DMS153 treated with DMSO at 0.1 percent for 48 hours (cell line): ENCODE data around the gene RASA3.

Experiments used
- DNase-seq: peaks from one replicate; lab custom pipeline; 2025; ENCODE audit not compliant: unreplicated experiment; lab: John Stamatoyannopoulos, UW

The RASA3 gene

DNA sequence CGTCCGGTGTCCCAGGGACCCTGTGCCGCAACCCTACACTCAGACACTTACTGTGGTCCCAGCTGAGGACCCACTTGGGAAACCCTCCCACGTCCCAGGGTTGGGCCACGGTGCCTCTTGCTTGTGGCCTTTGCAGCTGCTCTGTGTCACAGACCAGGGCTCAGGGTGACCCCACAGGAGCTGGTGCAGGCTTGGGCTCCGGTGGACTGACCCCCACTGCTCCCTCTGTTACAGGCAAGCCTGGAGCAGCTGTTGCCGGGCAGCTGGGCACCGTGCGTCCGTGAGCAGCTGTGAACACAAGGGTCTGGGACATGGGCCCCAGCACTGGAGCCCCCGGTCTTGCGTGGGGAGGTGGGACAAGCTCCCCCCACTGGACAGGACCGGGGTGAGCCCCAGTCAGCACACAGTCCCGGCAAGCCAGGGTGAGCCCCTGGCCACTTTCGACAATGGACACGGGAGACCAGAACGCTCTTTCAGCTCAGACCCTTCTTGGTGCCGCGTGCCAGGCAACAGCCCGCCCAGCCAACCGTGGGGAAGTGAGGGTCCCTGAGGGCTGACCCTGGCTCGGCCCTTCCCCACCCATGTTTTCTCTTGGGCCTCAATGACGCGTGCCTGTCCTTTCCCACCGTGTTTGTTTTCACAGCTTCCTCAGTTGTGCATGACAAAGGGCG, 92.8 kb downstream of the RASA3 start:
- no peak for DNase-seq

DNA sequence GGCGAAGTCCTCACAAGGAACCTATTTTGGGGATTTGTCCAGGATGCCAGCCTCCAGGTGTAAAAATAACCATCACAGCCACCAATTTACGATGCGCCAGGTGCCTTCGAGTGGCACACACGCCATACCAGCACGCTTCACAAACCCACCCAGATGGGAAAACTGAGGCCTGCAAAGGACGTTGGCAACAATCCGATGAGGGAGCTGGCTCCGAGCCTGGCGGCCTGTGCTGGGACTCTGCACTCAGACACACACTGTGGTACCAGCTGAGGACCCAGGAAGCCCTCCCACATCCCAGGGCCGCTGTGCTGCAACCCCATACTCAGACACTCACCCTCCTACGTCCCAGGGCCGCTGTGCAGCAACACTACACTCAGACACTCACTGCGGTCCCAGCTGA, 93.5 kb downstream of the RASA3 start:
- no peak for DNase-seq

DNA sequence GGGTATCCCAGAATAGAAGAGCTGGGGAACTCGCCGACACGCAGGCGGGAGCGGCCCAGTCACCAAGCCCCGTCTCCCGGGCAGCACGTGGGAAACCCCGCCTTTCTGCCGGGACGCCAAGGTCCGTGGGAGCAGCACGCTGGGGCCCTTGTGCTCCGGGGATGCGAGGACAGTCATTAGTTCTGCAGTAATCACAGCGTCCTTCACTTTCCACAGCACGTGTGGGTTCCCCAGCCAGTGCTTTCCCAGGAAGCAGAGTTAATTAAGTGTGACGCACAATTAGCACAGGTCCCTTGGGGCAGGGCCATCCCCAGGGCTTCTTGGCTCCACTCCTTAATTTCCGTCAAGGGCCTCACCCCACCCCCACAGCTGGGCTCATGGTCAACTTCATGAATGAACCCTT, 94.2 kb downstream of the RASA3 start:
- DNase-seq, result no peak

DNA sequence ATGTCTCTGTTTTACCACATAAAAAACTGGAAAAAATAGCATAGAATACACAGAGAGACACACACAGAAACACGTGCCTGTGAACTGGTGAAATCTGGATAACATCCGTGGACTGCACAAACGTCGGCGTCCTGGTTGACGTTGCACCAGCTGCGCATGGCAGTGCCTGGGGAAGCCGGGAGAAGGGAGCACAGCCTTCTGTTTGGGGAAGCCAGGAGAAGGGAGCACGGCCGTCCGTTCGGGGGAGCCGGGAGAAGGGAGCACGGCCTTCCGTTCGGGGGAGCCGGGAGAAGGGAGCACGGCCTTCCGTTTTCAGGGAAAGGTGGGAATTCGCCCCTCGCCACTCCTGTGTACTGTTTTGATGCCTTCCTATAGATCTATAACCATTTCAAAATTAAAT, 94.7 kb downstream of the RASA3 start:
- DNase-seq, result no peak

DNA sequence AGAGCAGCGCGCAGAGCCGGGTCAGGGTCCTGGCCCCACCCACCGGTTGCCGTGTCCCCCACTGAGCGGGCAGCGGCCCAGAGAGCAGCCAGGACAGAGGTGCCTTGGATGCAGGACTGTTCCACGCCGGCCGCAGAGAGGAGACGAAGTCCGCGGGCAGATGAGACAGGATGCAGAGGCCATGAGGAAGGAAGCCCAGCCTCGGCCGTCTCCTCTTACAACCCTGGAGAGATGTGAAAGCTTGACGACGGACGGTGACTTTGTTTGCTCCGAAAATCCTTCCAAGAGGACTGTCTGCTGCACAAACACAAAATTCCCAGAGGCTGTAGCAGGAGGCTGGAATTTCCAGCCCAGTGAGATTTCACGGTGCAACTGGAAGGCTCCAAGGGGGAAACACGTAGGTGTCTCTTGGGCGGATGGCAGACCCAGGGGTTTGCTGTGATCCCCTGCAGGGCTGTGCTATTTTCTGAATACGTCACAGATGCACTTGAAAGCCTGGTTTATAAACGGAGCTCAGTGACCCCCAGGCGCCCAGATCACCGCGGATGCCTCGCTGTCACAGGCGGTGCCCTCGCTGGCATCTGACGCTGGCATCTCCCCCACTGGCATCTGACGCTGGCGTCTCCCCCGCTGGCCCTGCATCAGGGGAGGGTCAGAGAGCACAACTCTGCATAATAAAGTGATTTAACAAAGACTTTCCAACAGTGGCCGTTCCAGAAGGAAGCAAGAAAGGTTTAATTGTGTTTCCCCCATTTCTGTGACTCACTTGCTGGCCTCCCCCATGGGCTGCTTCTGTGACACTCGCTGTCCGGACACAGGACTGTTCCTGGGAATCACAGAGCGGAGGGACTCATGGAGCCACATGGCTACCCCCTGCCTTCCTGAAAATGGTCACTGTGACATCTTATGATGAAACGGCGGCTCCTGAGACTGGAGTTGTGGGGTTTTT, 96.6 kb downstream of the RASA3 start:
- no peak for DNase-seq

DNA sequence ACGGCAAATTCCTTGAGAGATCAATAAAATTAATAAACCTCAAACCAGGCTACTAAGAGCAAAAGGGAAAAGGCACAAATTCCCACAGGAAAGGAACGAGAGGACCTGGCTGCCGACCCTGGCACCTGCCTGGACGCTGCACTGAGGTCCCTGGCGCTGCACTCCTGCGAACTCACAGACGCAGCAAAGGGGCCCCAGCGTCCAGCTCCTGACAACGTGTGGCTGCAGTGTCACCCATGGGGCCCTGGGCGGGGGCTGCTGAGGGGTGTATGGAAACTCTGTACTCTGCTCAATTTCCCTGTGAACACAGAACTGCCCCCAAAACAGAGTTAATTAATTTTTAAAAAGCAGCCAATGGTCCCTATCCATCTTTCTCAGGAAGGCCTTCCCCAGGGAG, 97.2 kb downstream of the RASA3 start:
- DNase-seq, result no peak

DNA sequence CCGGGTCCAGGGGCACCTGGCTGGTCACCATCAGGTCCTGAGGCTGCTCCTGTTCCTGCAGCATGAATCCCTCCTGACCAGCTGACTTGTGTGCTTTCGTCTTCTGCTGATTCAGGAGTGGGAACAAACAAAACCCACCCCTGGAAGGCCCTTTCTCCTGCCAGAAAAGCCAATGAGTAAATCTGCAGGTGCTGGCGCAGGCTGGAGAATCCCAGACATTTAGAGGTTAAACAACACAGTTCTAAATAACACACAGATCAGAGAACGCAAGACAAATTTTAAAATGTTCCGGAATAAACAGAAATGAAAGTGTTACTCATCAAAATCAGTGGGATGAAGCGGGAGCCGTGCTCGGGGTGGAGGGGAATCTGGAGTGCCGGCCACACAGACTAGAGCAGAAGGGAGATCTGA, 97.9 kb downstream of the RASA3 start:
- no peak for DNase-seq

DNA sequence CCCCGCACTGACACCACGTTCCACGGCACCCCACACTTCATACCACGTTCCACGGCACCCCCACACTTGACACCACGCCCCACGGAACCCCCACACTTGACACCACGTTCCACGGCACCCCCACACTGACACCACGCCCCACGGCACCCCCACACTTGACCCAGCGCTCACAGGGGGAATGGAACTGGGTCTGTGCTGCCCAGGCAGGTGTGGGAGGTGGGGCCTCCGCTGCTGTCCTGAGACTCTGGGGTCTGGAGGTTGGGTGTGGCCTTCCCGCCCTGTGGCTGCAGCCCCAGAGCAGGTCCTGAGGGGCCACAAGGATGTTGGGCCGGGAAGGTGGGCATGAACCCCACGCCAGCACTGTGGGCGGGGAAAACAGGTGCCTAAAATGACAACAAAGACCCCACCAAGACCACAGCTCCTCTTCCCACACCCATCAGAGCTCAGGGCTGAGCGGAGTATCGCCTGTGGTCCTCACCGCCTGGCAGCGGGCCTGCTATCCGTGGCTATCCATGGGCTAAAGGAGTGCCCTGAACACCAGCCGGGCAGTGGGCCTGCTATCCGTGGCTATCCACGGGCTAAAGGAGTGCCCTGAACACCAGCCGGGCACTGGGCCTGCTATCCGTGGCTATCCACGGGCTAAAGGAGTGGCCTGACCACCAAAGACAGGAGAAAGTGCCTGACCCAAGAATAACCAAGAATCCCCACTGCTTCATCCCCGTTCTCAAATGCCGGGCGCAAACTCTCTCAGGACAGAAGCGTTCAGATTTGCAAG, 98.7 kb downstream of the RASA3 start:
- no peak for DNase-seq

DNA sequence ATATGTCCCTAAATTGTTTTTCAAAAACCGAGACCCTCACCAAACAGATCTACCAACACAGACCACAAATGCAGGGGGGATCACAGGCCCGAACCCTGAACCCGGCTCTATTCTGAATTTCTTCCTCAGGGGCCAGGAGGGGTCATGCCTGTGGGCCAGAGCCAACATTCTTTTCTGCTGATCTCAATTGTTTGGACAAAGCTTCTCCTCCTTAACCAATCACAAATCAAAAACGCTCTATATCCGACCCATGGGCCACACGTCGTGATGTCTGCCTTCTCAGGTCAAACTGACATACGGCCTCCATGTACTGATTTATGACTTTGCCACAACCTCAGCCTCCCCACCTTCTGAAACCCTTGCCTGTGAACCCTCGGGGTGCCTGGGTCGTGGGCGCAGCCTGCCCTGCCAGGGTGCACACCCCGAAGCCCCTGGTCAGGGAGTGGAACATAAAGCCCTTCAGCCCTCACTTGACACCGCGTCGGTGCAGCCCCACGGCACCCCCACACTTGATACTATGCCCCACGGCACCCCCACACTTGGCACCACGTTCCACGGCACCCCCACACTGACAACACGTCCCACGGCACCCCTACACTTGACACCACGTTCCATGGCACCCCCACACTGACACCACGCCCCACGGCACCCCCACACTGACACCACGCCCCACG, 100.2 kb downstream of the RASA3 start:
- no peak for DNase-seq

DNA sequence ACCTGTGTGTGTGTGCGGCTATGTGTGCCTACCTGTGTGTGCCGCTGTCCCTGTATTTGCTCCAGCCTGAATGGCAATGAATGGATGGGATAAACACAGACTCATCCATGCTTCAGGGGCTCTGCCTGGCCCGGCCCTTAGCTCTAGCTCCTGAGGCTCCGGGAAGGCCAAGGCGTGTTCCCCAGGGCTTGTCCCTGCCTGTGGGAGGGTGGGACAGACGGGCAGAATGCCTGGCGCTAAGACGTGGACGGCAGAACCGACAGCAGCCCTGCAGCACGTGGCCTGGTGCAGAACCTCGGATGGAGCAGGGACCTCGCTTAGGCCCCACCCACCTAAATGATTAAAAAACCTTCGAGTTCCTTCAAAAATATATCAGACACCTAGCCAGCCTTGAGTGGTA, 100.8 kb downstream of the RASA3 start:
- no peak for DNase-seq

DNA sequence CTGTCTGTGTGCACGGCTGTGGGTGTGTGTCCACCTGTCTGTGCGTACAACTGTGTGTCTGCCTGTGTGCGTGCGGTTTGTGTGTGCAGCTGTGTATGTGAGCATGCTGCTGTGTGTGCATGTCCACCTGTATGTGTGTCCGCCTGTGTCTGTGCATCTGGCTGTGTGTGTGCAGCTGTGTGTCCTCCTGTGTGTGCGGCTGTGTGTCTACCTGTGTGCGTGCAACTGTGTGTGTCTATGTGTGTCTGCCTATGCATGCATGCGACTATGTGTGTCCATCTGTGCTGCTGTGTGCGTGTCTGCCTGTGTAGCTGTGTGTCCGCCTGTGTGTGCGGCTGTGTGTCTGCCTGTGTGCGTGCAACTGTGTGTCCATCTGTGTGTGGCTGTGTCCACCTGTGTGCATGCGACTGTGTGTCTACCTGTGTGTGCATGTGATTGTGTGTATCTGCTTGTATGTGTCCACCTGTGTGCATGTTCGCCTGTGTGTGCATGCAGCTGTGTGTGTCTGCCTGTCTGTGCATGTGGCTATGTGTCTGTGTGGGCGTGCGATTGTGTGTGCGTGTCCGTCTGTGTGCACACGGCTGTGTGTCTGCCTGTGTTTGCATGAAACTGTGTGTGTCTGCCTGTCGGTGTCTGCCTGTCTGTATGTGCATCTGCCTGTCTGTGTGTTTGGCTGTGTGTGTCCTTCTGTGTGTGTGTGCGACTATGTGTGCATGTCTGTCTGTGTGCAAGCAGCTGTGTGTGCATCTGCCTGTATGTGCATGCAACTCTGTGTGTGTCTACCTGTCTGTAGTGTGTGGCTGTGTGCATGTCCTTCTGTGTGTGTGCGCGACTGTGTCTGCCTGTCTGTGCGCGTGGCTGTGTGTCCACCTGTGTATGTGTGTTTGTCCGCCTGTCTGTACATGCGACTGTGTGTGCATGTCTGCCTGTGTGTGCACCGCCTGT, 101.5 kb downstream of the RASA3 start:
- no peak for DNase-seq

DNA sequence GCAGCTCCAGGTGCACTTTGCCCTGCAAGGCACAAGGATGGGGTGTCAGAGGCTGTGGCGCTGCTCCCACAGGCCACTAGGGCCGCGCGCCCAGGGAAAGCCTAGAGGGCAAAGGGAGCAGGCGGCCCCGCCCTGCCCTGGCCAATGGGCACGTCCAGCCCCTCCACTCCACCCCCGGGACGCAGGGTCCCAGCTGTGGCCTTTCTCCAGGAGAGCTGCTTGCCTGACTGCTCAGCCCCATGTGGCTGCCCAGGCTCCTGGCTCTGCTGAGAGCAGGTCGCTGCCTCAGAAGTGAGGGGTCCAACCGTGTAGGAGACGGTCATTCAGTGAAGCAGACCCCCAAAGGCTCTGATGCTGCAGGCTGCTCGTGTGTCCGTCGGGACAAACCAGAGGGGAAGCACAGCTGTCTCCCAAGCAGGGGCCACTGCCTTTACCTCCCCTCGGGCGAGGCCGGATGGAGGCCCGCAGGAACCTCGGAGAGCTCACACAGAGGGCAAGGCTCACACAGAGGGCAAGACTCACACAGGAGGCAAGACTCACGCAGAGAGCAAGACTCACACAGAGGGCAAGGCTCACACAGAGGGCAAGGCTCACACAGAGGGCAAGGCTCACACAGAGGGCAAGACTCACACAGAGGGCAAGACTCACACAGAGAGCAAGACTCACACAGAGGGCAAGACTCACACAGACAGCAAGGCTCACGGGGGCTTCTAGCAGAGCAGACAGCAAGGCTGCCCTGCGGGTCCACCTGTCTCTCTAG, 102.4 kb downstream of the RASA3 start:
- DNase-seq, result no peak

DNA sequence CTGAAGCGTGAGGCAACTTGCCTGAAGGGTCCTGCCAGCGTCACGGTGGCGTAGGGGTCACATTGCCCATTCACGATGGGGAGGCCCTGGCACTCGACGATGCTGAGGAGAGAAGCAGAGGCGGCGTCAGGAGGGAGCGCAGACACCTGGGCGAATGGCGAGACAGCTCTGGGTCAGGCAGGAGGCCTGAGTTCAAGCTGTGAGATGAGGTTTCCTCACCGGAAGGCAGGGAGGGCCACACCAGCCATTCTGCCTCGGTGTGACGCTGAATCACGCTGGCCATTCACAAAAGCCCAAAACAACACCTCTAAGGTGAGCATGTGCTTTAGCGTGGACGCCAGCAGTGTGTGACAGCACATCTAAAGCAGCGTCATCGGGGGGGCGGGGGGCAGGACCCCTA, 104.6 kb downstream of the RASA3 start:
- DNase-seq, result no peak

DNA sequence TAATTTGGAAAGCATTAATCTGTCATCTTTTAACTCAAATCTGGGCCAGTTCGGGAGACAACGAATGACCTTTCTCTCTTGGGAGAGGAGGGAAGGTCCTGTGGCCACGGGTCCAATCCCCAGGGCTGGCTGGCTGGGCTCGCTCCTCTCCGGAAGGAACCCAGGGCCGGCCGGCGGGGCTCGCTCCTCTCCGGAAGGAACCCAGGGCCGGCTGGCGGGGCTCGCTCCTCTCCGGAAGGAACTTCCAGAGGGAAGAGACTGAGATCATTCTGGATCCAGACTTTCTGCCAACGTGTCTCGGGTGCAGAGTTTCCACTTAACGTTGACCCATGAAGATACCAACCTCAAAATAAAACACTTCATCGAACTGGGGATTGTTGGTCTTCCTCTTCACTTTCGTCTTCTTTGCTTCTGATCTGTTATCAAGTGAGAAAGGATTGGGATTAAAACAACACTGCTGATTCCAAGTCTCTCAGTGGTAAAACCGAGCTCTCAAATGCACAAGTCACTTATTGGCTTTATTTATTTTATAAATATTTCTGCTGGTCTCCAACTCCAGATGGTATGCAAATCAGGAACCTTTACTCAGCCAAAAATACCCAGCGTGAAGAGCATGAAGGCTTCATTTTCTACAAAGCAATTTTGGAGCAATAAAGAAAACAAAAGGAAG, 105.2 kb downstream of the RASA3 start:
- DNase-seq, result no peak

DNA sequence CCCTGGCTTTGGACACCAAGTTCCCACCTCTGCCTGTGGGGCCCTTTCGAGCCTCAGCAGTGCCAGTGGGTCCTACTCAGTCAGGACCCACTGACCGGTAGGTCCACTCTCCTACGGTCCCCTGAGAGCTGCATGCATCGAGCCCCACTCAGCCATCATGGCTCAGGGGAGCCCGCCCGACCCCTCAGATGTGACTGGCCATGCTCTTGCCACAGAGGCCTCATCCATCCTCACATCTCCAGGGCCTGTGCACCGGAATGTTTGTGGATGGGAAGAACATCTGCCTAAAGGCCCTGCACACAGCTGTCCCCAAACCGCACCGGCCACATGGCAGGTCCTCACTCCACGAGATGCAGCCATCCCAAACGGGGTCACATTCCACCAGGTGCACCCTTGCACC, 105.9 kb downstream of the RASA3 start:
- DNase-seq, result no peak

DNA sequence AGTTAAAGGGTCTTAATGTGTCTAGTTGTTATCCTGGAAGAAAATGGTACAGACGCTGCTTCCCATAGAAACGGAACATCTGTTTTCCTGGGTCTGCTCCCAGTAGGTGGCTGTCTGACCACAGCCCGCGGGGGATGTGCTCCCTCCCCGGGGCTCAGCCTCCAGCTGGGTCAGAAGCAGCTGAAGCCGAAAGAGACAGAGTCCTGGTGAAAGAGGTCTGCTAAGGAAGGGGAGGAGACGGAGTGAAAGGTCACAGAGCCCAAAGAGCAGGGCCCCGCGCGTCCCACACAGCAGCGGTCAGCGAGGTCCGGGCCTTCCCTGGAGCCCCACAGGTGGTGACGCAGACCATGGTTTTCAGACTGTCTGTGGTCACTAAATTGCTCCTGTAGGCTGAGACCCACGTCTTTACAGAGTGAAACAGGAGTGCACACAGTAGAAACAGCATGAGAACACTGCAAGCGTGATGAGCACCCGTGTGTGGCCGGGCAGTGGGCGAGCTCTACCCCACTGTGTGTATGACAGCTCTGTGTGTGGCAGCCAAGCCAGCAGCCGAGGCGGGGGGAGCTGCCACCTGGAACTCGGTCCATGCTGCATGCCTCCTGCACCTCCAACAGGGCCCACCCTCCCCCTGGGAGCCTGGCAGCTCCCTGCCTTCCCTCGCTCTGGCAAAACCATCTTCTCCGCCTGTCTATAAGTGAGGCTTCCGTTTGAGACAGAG, 106.5 kb downstream of the RASA3 start:
- no peak for DNase-seq

DNA sequence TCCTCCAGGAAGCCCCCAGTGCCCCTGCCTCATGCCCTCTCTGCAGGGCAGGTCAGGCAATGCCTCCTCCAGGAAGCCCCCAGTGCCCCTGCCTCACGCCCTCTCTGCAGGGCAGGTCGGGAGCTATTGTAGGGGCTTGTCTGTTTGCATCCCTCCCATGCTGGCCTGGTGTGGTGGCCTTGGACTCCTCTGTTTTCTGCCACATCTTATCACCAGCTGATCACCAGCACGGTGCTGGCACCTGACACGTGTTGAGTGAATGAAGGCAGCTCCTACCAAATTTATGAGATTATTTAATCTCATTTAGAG, 107.1 kb downstream of the RASA3 start:
- no peak for DNase-seq
